Vagina (tissue), 2 donors: ENCODE results near the gene UPK1A.

ENCODE experiments used
- POLR2AphosphoS5 ChIP-seq, 2 donors: sonication (generic); formaldehyde crosslinking; IDR thresholded peaks; one replicate each; pipeline ENCODE4 v1.9.0; 2017; ENCODE audit warnings: antibody characterized with exemption in 2 of 2, mild to moderate bottlenecking in 2 of 2, low read depth in 1 of 2; ENCODE audit not compliant: insufficient read depth in 1 of 2
- TF ChIP-seq, protein P1 (sequence below), 3 experiments: fragments of 450-650 bp in 2 of 3; fragments of 200-600 bp in 1 of 3; sonication (generic) in 1 of 3; IDR thresholded peaks; one replicate each; pipeline ENCODE4 v1.5.1; 2017 to 2019; ENCODE audit warnings: antibody characterized with exemption in 3 of 3, mild to moderate bottlenecking in 2 of 3, moderate library complexity in 2 of 3

DNA sequence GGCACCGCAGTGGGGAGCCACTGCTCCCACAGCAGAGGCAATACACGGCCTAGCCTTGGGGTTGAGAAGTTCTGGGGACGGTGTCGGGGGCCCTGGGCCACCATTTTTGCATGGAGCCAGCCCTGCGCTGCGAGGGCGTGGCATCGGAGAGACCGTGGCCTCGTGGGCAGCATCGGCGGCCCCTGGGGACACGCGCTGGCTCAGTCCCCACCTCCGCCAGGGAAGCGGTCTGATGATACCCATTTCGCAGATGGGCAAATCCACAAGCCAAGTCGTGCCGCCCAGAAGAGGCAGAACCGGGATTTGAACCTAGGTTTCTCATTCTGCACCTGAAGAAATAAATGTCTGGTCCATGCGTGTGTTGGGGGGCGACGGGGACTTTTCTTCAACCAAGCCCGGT is 1.2 kb upstream of the UPK1A start:
- TF ChIP-seq, protein P1, sequence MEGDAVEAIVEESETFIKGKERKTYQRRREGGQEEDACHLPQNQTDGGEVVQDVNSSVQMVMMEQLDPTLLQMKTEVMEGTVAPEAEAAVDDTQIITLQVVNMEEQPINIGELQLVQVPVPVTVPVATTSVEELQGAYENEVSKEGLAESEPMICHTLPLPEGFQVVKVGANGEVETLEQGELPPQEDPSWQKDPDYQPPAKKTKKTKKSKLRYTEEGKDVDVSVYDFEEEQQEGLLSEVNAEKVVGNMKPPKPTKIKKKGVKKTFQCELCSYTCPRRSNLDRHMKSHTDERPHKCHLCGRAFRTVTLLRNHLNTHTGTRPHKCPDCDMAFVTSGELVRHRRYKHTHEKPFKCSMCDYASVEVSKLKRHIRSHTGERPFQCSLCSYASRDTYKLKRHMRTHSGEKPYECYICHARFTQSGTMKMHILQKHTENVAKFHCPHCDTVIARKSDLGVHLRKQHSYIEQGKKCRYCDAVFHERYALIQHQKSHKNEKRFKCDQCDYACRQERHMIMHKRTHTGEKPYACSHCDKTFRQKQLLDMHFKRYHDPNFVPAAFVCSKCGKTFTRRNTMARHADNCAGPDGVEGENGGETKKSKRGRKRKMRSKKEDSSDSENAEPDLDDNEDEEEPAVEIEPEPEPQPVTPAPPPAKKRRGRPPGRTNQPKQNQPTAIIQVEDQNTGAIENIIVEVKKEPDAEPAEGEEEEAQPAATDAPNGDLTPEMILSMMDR (IDR thresholded peaks at IDR 0.05), result no peak
- TF ChIP-seq POLR2AphosphoS5 (IDR thresholded peaks at IDR 0.05; ENCODE audit: insufficient read depth in 1 of 2, low read depth in 1 of 2), result no peak
